ENCODE measurements around the gene ARHGAP22.

The ARHGAP22 gene

DNA sequence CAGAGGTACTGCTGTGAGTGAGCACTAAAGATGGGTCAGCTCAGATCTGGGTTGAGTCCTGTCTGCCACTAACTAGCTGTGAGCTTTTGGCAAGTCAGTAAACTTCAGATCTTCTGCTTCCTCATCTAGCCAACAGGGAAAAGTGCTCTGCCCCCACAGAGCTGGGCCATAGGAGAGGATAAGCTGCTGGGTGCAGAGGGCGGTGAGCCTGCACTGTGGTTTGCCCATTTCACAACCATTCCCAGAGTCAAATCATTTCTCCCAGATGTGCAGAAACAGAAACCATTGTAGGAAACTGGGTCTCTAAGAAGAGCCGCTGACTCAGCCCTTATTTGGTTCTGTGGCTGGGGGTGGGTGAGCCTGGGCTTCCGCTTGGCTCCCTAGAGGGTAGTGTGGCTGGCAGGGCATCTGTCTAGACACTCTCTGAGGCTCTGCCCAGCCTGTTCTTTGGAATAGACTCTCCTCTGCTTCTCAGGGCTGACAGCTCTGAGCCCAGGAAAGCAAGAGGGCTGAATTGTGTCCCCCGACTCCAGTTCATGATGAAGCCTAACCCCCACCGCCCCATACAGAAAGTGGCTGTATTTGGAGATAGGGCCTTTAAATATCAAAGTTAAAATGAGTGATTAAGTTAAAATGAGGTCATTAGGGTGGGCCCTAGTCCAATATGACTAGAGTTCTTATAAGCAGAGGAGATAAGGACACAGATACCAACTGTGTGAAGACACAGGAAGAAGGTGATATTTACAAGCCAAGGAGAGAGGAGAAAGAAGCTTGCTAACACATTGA, 29.5 kb upstream of the ARHGAP22 start:
- Histone ChIP-seq H3K4me3 (ENCODE audit: low read length in 2 of 2) (no peak overlapping the region), H3K27ac (ENCODE audit: low read depth in 2 of 2, low read length in 2 of 2) (no peak overlapping the region), H3K9ac (ENCODE audit: low read depth in 1 of 2, low read length in 2 of 2) (no peak overlapping the region), H3K27me3 (ENCODE audit: control insufficient read depth in 2 of 2, insufficient read depth in 2 of 2, low read length in 2 of 2) (peaks cover 0 to 7% of the 10 kb centered on the region in 2 donors), H3K4me1 (ENCODE audit: control insufficient read depth in 2 of 2, insufficient read depth in 2 of 2, low read length in 2 of 2) (peaks cover 3 to 10% of the 10 kb centered on the region in 2 donors), H3K36me3 (ENCODE audit: control insufficient read depth in 2 of 2, insufficient read depth in 2 of 2, low read length in 2 of 2) (no peaks in the 10 kb centered on the region), H3K9me3 (ENCODE audit: control insufficient read depth in 2 of 2, low read length in 2 of 2) (no peaks in the 10 kb centered on the region)

DNA sequence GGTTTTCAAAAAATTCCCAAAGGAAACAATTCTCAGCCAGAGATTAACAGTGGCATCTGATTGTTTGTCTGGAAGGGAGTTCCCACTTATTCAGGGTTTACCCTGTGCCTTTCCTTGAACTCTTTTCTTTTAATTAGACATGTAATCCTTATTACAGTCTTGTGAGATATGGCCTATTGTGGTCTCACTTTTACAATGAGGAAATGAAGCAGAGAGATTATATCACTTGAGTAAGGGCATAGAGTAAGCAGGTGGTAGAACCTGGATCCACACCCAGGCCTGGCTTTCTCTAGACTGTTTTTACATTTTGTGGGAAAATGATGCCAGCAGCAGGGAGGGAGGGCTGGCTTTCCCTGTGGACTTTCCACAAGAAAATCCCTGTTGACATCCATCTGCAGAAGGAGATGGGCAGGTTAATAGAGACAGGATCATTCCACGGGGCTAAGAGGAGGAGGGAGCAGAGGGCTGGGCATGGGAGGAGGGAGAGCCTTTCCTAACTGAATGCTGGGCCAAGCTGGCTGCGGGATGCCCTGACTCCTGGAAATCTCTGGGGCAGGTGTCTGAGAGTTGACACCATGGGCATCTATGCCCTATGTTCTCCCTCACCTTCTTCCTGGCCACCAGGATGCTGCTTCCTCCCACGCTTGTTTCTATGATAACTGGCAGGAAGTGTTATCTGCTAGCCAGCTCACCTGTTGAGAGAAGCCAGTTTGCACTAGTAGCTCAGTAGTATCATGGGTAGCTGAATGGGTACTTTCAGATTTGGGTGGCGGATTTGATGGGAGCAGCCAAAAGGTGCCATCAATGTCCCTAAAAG, 28.7 kb upstream of the ARHGAP22 start:
- Histone ChIP-seq H3K27ac (ENCODE audit: low read depth in 2 of 2, low read length in 2 of 2) (peak overlapping the region in 1 of 2 donors; percentile 38), H3K36me3 (ENCODE audit: control insufficient read depth in 2 of 2, insufficient read depth in 2 of 2, low read length in 2 of 2) (no peaks in the 10 kb centered on the region), H3K9ac (ENCODE audit: low read depth in 1 of 2, low read length in 2 of 2) (no peak overlapping the region), H3K27me3 (ENCODE audit: control insufficient read depth in 2 of 2, insufficient read depth in 2 of 2, low read length in 2 of 2) (peaks cover 0 to 7% of the 10 kb centered on the region in 2 donors), H3K9me3 (ENCODE audit: control insufficient read depth in 2 of 2, low read length in 2 of 2) (no peaks in the 10 kb centered on the region), H3K4me3 (ENCODE audit: low read length in 2 of 2) (no peak overlapping the region), H3K4me1 (ENCODE audit: control insufficient read depth in 2 of 2, insufficient read depth in 2 of 2, low read length in 2 of 2) (peaks cover 3 to 10% of the 10 kb centered on the region in 2 donors)

DNA sequence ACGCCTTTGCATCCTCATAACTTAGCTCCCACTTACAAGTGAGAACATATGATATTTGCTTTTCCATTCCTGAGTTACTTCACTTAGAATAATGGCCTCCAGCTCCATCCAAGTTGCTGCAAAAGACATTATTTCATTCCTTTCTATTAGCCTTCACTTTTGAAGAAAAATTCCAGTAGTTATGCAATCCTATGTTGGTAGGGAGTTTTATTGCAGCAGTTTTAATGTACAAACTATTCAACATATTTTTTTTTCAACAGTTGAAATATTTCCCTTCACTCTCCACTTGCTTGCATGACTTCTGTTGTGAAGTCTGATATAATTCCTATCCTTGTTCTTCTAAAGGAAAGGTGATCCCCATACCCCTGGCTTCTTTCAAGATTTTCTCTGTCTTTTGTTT, 27.3 kb upstream of the ARHGAP22 start:
- H3K27ac ChIP-seq (ENCODE audit: low read depth in 2 of 2, low read length in 2 of 2), result no peak overlapping the region
- no peaks in the 10 kb centered on the region for H3K36me3 ChIP-seq (ENCODE audit: control insufficient read depth in 2 of 2, insufficient read depth in 2 of 2, low read length in 2 of 2)
- H3K4me3 ChIP-seq (ENCODE audit: low read length in 2 of 2), result no peak overlapping the region
- no peaks in the 10 kb centered on the region for H3K9me3 ChIP-seq (ENCODE audit: control insufficient read depth in 2 of 2, low read length in 2 of 2)
- peaks cover 0 to 7% of the 10 kb centered on the region in 2 donors for H3K27me3 ChIP-seq (ENCODE audit: control insufficient read depth in 2 of 2, insufficient read depth in 2 of 2, low read length in 2 of 2)
- H3K4me1 ChIP-seq (ENCODE audit: control insufficient read depth in 2 of 2, insufficient read depth in 2 of 2, low read length in 2 of 2), result peaks cover 3 to 10% of the 10 kb centered on the region in 2 donors
- no peak overlapping the region for H3K9ac ChIP-seq (ENCODE audit: low read depth in 1 of 2, low read length in 2 of 2)

DNA sequence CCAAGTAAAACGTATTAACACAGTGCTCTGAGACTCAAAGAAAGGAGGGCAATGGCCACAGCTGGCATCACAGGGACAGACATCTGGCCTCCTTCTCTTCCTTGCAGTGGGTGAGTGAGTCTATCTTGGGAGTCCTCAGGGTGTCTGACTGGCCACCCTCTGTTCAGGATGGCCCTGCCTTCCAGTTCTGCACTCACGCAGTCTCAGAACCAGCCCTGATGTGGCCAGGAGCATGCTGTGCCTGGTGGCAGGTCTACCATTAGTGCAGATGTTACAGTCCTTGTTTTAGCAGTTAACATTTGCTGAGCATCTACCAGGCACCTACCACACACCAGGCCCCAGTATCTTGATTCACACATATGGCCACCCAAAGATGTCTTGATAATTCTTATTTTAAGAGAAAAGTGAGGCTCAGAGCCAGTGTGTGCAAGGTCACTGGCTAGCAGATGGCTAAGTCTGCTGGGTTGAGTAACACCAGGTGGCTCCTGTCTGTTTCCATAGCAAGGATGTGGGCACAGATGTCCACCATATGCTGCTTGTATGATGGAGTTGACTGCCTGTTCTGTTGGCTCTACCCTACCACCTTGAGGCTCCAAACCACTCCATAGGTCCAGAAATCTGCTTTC, 23.2 kb upstream of the ARHGAP22 start:
- Histone ChIP-seq H3K9me3 (ENCODE audit: control insufficient read depth in 2 of 2, low read length in 2 of 2) (no peaks in the 10 kb centered on the region), H3K27ac (ENCODE audit: low read depth in 2 of 2, low read length in 2 of 2) (no peak overlapping the region), H3K27me3 (ENCODE audit: control insufficient read depth in 2 of 2, insufficient read depth in 2 of 2, low read length in 2 of 2) (no peaks in the 10 kb centered on the region), H3K36me3 (ENCODE audit: control insufficient read depth in 2 of 2, insufficient read depth in 2 of 2, low read length in 2 of 2) (no peaks in the 10 kb centered on the region), H3K4me3 (ENCODE audit: low read length in 2 of 2) (no peak overlapping the region), H3K9ac (ENCODE audit: low read depth in 1 of 2, low read length in 2 of 2) (no peak overlapping the region), H3K4me1 (ENCODE audit: control insufficient read depth in 2 of 2, insufficient read depth in 2 of 2, low read length in 2 of 2) (no peaks in the 10 kb centered on the region)

DNA sequence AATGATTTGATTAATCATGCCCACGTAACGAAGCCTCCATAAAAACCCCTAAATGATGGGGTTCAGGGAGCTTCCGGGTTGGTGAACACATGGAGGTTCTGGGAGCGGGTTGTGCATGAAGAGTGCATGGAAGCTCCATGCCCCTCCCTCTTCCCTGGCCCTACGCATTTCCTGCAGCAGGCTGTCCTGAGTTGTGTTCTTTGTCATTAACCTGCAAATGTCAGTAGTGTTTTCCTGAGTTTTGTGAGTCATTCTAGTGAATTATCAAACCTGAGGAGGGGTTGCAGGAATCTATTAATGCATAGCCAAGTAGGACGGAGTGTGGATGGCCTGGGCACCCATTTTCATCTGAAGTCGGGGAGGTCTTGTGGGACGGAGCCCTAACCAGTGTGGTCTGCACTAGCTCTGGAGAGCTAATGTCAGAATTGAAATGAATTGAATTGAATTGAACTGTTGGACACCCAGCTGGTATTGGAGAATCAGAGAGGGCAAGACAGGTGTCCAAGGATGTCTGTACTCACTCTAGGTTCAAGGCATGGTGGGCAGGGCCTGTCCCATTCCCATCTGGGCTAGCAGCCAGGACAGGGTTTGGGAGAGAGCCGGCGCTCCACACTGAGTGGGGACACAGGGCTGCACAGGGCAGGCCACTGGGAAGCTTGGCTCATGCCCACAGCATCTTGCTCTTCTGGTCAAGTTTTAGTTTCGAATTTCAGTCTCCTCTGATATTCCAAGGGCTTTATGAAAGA, 22.3 kb upstream of the ARHGAP22 start:
- Histone ChIP-seq H3K9me3 (ENCODE audit: control insufficient read depth in 2 of 2, low read length in 2 of 2) (no peaks in the 10 kb centered on the region), H3K27me3 (ENCODE audit: control insufficient read depth in 2 of 2, insufficient read depth in 2 of 2, low read length in 2 of 2) (no peaks in the 10 kb centered on the region), H3K27ac (ENCODE audit: low read depth in 2 of 2, low read length in 2 of 2) (no peak overlapping the region), H3K4me1 (ENCODE audit: control insufficient read depth in 2 of 2, insufficient read depth in 2 of 2, low read length in 2 of 2) (no peaks in the 10 kb centered on the region), H3K36me3 (ENCODE audit: control insufficient read depth in 2 of 2, insufficient read depth in 2 of 2, low read length in 2 of 2) (no peaks in the 10 kb centered on the region), H3K4me3 (ENCODE audit: low read length in 2 of 2) (no peak overlapping the region), H3K9ac (ENCODE audit: low read depth in 1 of 2, low read length in 2 of 2) (no peak overlapping the region)

DNA sequence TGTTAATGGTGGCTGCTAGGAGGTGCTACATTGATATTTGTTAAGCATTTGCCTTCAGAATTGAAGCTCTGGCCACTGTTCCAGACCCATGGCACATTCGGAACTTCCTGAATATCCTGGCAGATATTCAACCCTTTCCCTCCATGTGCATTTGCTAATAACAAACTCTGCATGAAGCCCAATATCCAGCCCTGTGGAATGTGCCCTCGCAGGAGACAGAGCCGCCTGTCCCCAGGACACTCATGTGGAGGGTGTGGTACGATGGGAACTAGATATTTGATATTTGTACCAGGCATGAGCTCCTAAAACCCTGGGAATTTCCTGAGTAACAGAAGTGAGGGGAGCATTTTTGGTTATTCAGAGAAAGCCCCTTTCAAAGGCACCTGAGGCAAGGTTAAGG, 21.6 kb upstream of the ARHGAP22 start:
- no peak overlapping the region for H3K27ac ChIP-seq (ENCODE audit: low read depth in 2 of 2, low read length in 2 of 2)
- H3K4me1 ChIP-seq (ENCODE audit: control insufficient read depth in 2 of 2, insufficient read depth in 2 of 2, low read length in 2 of 2), result no peaks in the 10 kb centered on the region
- H3K9me3 ChIP-seq (ENCODE audit: control insufficient read depth in 2 of 2, low read length in 2 of 2), result no peaks in the 10 kb centered on the region

DNA sequence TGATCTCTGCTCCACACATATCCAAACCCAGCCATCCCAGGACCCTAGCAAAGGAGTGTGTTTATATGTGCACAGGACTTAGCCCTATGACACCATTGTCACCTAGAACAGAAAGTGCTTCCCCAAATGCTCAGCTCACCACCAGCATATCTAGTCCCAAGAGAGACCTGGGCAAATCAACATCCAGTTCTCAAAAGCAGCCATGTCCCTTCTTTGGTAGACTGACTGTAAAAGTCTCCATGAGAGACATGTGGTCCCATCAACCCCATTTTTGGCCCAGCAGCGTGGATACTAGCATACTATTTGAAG, 20.9 kb upstream of the ARHGAP22 start:
- H3K9me3 ChIP-seq (ENCODE audit: control insufficient read depth in 2 of 2, low read length in 2 of 2), result no peaks in the 10 kb centered on the region
- H3K9ac ChIP-seq (ENCODE audit: low read depth in 1 of 2, low read length in 2 of 2), result no peak overlapping the region
- no peaks in the 10 kb centered on the region for H3K4me1 ChIP-seq (ENCODE audit: control insufficient read depth in 2 of 2, insufficient read depth in 2 of 2, low read length in 2 of 2)
- H3K4me3 ChIP-seq (ENCODE audit: low read length in 2 of 2), result no peak overlapping the region
- H3K27me3 ChIP-seq (ENCODE audit: control insufficient read depth in 2 of 2, insufficient read depth in 2 of 2, low read length in 2 of 2), result no peaks in the 10 kb centered on the region
- H3K27ac ChIP-seq (ENCODE audit: low read depth in 2 of 2, low read length in 2 of 2), result no peak overlapping the region
- H3K36me3 ChIP-seq (ENCODE audit: control insufficient read depth in 2 of 2, insufficient read depth in 2 of 2, low read length in 2 of 2), result no peaks in the 10 kb centered on the region

More for the DNA sequence above, 21.6 kb upstream of the ARHGAP22 start:
- H3K4me3 ChIP-seq (ENCODE audit: low read length in 2 of 2), result no peak overlapping the region
- no peaks in the 10 kb centered on the region for H3K27me3 ChIP-seq (ENCODE audit: control insufficient read depth in 2 of 2, insufficient read depth in 2 of 2, low read length in 2 of 2)
- H3K9ac ChIP-seq (ENCODE audit: low read depth in 1 of 2, low read length in 2 of 2), result no peak overlapping the region
- H3K36me3 ChIP-seq (ENCODE audit: control insufficient read depth in 2 of 2, insufficient read depth in 2 of 2, low read length in 2 of 2), result no peaks in the 10 kb centered on the region

DNA sequence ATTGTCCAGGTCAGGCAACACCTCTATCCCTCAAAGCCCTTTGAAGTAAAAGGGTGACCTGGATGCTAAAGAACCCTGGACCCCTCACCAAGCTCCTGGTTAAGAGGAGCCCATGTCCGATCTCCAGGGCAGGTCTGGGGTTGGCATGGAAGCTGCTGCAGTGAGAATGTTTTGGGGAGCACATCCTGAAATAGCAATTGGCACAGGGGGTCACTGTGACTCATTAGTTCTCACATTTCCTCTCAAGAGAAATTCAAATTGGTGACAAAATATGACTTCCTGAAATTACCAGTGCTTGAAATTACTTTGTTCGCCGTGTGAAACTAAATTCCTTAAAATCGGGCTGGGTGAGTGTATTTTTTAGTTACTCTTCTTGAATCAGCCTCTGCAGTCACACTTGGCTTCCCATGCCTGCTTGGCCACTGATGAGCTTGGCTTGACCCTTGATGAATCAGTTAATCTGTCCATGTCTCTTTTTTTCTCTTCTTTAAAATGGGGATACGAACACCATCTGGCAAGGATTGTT, 18.8 kb upstream of the ARHGAP22 start:
- H3K4me3 ChIP-seq (ENCODE audit: low read length in 2 of 2), result no peak overlapping the region
- H3K4me1 ChIP-seq (ENCODE audit: control insufficient read depth in 2 of 2, insufficient read depth in 2 of 2, low read length in 2 of 2), result no peaks in the 10 kb centered on the region
- no peaks in the 10 kb centered on the region for H3K36me3 ChIP-seq (ENCODE audit: control insufficient read depth in 2 of 2, insufficient read depth in 2 of 2, low read length in 2 of 2)
- no peak overlapping the region for H3K9ac ChIP-seq (ENCODE audit: low read depth in 1 of 2, low read length in 2 of 2)
- H3K27me3 ChIP-seq (ENCODE audit: control insufficient read depth in 2 of 2, insufficient read depth in 2 of 2, low read length in 2 of 2), result no peaks in the 10 kb centered on the region
- H3K27ac ChIP-seq (ENCODE audit: low read depth in 2 of 2, low read length in 2 of 2), result no peak overlapping the region
- no peaks in the 10 kb centered on the region for H3K9me3 ChIP-seq (ENCODE audit: control insufficient read depth in 2 of 2, low read length in 2 of 2)

DNA sequence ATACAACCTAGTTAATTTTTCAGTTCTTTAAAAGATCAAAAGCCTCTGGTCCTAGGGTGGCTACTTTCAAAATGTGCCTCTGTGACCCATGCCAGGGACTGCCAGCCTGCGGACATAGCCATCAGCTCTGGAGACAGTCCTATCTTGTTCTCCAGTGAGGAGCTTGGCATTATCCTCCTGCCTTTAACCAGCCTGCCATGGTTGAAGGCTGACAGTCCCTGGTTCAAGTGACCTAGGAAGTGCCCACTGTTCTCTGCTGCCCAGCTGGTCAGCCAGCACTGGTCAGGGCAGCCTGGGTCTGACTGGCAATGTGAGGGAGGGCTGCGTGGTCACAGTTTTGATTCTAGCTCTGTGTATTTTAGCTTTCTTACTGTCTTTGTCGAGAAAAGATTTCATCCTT, 18.1 kb upstream of the ARHGAP22 start:
- Histone ChIP-seq H3K9ac (ENCODE audit: low read depth in 1 of 2, low read length in 2 of 2) (no peak overlapping the region), H3K4me3 (ENCODE audit: low read length in 2 of 2) (no peak overlapping the region), H3K4me1 (ENCODE audit: control insufficient read depth in 2 of 2, insufficient read depth in 2 of 2, low read length in 2 of 2) (no peaks in the 10 kb centered on the region), H3K27ac (ENCODE audit: low read depth in 2 of 2, low read length in 2 of 2) (no peak overlapping the region), H3K27me3 (ENCODE audit: control insufficient read depth in 2 of 2, insufficient read depth in 2 of 2, low read length in 2 of 2) (no peaks in the 10 kb centered on the region), H3K9me3 (ENCODE audit: control insufficient read depth in 2 of 2, low read length in 2 of 2) (no peaks in the 10 kb centered on the region), H3K36me3 (ENCODE audit: control insufficient read depth in 2 of 2, insufficient read depth in 2 of 2, low read length in 2 of 2) (no peaks in the 10 kb centered on the region)
